GM23338 (cell line): ENCODE data around the gene VAV3. TPM values are rescaled to one million over a fixed set of nuclear protein-coding genes. Genes with fewer than 3 reads are reported as not detected.

Source experiments
- ATAC-seq: fragments of 200-7000 bp; cut with Tn5 transposase; 3 replicates; pipeline ENCODE4 v1.9.1; 2020
- DNase-seq: peaks from one replicate; pipeline ENCODE4 v3.0.0-alpha.2; 2015; ENCODE audit warnings: low spot score
- H2AFZ ChIP-seq: fragments of 200-600 bp; sonication (generic); 2 replicates; pipeline ENCODE4 v1.8.0; 2016; ENCODE audit warnings: antibody characterized with exemption, mild to moderate bottlenecking, moderate library complexity
- H3F3A ChIP-seq: fragments of 200-600 bp; sonication (generic); replicated peaks from 2 replicates; pipeline ENCODE4 v1.8.0; 2017; ENCODE audit warnings: antibody characterized with exemption, mixed run types, low read depth
- H3K27ac ChIP-seq: fragments of 200-600 bp; sonication (generic); 2 replicates; pipeline ENCODE4 v1.6.1; 2016; ENCODE audit warnings: low read depth
- H3K27me3 ChIP-seq: fragments of 200-600 bp; sonication (generic); 2 replicates; pipeline ENCODE4 v1.8.0; 2016; ENCODE audit warnings: mild to moderate bottlenecking, mixed run types, moderate library complexity; ENCODE audit not compliant: insufficient read depth
- H3K36me3 ChIP-seq: fragments of 200-600 bp; sonication (generic); 2 replicates; pipeline ENCODE4 v1.8.0; 2016; ENCODE audit warnings: mild to moderate bottlenecking; ENCODE audit not compliant: insufficient read depth
- H3K4me1 ChIP-seq: fragments of 200-600 bp; sonication (generic); 2 replicates; pipeline ENCODE4 v1.8.0; 2016; ENCODE audit warnings: mild to moderate bottlenecking, moderate library complexity; ENCODE audit not compliant: insufficient read depth
- H3K4me2 ChIP-seq: fragments of 200-600 bp; sonication (generic); 2 replicates; pipeline ENCODE4 v1.7.1; 2017; ENCODE audit warnings: mixed run types
- H3K4me3 ChIP-seq: fragments of 200-600 bp; sonication (generic); 2 replicates; pipeline ENCODE4 v1.6.1; 2016; ENCODE audit warnings: mixed run types
- H3K79me2 ChIP-seq: fragments of 200-600 bp; sonication (generic); replicated peaks from 2 replicates; pipeline ENCODE4 v1.8.0; 2017; ENCODE audit warnings: mild to moderate bottlenecking; ENCODE audit not compliant: insufficient read depth
- H3K9me2 ChIP-seq: fragments of 200-600 bp; sonication (generic); 2 replicates; pipeline ENCODE4 v1.8.0; 2017; ENCODE audit not compliant: insufficient read depth
- H4K20me1 ChIP-seq: fragments of 200-600 bp; sonication (generic); replicated peaks from 2 replicates; pipeline ENCODE4 v1.8.0; 2017; ENCODE audit warnings: mild to moderate bottlenecking; ENCODE audit not compliant: insufficient read depth
- H3K27ac Mint-ChIP-seq: 2 replicates; pipeline ENCODE4 v1.8.0; 2020; ENCODE audit warnings: inconsistent platforms, mild to moderate bottlenecking, moderate library complexity, mixed read lengths
- H3K27me3 Mint-ChIP-seq: 3 replicates; pipeline ENCODE4 v1.8.0; 2022; ENCODE audit warnings: low read depth, mild to moderate bottlenecking, moderate library complexity, mixed read lengths, inconsistent platforms; ENCODE audit not compliant: insufficient read depth, poor library complexity
- H3K36me3 Mint-ChIP-seq: 3 replicates; pipeline ENCODE4 v1.8.0; 2021; ENCODE audit warnings: low read depth, mild to moderate bottlenecking, inconsistent platforms, moderate library complexity, mixed read lengths
- H3K4me1 Mint-ChIP-seq: 3 replicates; pipeline ENCODE4 v1.8.0; 2020; ENCODE audit warnings: mild to moderate bottlenecking, inconsistent platforms, mixed read lengths
- H3K4me3 Mint-ChIP-seq: 3 replicates; pipeline ENCODE4 v1.8.0; 2021; ENCODE audit warnings: moderate library complexity, mild to moderate bottlenecking, inconsistent platforms, mixed read lengths
- H3K9me3 Mint-ChIP-seq: 3 replicates; pipeline ENCODE4 v1.8.0; 2020; ENCODE audit warnings: moderate library complexity, mild to moderate bottlenecking, inconsistent platforms, mixed read lengths
- EZH2 ChIP-seq: fragments of 200-600 bp; sonication (generic); IDR thresholded peaks from one replicate; pipeline ENCODE4 v1.8.0; 2017; ENCODE audit warnings: antibody characterized with exemption, mild to moderate bottlenecking, low read depth; ENCODE audit not compliant: unreplicated experiment
- NANOG ChIP-seq: IDR thresholded peaks from 2 replicates; pipeline ENCODE4 v1.6.1; 2016; ENCODE audit warnings: antibody characterized with exemption, borderline replicate concordance
- POLR2AphosphoS5 ChIP-seq: IDR thresholded peaks from 2 replicates; pipeline ENCODE4 v1.6.1; 2016; ENCODE audit warnings: antibody characterized with exemption, low read depth
- polyA plus RNA-seq: library from polyadenylated mRNA; unstranded; fragments of >200 nt; fragmentation: Nextera tagmentation; extraction: Ambion mirVana; gene quantifications from 2 replicates; pipeline ENCODE4 v1.2.1, GENCODE V29; 2016
- total RNA-seq: library from RNA; depleted of rRNA; stranded (reverse); fragments of >200 nt; shearing (Covaris generic); gene quantifications from 2 replicates; pipeline ENCODE4 v1.2.3, GENCODE V29; 2014
- TF ChIP-seq, protein P1 (sequence below): IDR thresholded peaks from one replicate; pipeline ENCODE4 v1.6.1; 2018; ENCODE audit warnings: antibody characterized with exemption; ENCODE audit not compliant: unreplicated experiment
- TF ChIP-seq, protein P2 (sequence below): fragments of 250-450 bp; sonication (Bioruptor Pico); IDR thresholded peaks from 2 replicates; pipeline ENCODE4 v1.5.0; 2020; ENCODE audit warnings: mild to moderate bottlenecking, moderate library complexity

Gene VAV3
- total and polyA plus RNA-seq, 2 experiments from 2014 or later, result 3.0 to 11.3 TPM

- TF ChIP-seq, protein P1, sequence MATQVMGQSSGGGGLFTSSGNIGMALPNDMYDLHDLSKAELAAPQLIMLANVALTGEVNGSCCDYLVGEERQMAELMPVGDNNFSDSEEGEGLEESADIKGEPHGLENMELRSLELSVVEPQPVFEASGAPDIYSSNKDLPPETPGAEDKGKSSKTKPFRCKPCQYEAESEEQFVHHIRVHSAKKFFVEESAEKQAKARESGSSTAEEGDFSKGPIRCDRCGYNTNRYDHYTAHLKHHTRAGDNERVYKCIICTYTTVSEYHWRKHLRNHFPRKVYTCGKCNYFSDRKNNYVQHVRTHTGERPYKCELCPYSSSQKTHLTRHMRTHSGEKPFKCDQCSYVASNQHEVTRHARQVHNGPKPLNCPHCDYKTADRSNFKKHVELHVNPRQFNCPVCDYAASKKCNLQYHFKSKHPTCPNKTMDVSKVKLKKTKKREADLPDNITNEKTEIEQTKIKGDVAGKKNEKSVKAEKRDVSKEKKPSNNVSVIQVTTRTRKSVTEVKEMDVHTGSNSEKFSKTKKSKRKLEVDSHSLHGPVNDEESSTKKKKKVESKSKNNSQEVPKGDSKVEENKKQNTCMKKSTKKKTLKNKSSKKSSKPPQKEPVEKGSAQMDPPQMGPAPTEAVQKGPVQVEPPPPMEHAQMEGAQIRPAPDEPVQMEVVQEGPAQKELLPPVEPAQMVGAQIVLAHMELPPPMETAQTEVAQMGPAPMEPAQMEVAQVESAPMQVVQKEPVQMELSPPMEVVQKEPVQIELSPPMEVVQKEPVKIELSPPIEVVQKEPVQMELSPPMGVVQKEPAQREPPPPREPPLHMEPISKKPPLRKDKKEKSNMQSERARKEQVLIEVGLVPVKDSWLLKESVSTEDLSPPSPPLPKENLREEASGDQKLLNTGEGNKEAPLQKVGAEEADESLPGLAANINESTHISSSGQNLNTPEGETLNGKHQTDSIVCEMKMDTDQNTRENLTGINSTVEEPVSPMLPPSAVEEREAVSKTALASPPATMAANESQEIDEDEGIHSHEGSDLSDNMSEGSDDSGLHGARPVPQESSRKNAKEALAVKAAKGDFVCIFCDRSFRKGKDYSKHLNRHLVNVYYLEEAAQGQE, result no peak
- TF ChIP-seq NANOG, result no peak
- TF ChIP-seq, protein P2, sequence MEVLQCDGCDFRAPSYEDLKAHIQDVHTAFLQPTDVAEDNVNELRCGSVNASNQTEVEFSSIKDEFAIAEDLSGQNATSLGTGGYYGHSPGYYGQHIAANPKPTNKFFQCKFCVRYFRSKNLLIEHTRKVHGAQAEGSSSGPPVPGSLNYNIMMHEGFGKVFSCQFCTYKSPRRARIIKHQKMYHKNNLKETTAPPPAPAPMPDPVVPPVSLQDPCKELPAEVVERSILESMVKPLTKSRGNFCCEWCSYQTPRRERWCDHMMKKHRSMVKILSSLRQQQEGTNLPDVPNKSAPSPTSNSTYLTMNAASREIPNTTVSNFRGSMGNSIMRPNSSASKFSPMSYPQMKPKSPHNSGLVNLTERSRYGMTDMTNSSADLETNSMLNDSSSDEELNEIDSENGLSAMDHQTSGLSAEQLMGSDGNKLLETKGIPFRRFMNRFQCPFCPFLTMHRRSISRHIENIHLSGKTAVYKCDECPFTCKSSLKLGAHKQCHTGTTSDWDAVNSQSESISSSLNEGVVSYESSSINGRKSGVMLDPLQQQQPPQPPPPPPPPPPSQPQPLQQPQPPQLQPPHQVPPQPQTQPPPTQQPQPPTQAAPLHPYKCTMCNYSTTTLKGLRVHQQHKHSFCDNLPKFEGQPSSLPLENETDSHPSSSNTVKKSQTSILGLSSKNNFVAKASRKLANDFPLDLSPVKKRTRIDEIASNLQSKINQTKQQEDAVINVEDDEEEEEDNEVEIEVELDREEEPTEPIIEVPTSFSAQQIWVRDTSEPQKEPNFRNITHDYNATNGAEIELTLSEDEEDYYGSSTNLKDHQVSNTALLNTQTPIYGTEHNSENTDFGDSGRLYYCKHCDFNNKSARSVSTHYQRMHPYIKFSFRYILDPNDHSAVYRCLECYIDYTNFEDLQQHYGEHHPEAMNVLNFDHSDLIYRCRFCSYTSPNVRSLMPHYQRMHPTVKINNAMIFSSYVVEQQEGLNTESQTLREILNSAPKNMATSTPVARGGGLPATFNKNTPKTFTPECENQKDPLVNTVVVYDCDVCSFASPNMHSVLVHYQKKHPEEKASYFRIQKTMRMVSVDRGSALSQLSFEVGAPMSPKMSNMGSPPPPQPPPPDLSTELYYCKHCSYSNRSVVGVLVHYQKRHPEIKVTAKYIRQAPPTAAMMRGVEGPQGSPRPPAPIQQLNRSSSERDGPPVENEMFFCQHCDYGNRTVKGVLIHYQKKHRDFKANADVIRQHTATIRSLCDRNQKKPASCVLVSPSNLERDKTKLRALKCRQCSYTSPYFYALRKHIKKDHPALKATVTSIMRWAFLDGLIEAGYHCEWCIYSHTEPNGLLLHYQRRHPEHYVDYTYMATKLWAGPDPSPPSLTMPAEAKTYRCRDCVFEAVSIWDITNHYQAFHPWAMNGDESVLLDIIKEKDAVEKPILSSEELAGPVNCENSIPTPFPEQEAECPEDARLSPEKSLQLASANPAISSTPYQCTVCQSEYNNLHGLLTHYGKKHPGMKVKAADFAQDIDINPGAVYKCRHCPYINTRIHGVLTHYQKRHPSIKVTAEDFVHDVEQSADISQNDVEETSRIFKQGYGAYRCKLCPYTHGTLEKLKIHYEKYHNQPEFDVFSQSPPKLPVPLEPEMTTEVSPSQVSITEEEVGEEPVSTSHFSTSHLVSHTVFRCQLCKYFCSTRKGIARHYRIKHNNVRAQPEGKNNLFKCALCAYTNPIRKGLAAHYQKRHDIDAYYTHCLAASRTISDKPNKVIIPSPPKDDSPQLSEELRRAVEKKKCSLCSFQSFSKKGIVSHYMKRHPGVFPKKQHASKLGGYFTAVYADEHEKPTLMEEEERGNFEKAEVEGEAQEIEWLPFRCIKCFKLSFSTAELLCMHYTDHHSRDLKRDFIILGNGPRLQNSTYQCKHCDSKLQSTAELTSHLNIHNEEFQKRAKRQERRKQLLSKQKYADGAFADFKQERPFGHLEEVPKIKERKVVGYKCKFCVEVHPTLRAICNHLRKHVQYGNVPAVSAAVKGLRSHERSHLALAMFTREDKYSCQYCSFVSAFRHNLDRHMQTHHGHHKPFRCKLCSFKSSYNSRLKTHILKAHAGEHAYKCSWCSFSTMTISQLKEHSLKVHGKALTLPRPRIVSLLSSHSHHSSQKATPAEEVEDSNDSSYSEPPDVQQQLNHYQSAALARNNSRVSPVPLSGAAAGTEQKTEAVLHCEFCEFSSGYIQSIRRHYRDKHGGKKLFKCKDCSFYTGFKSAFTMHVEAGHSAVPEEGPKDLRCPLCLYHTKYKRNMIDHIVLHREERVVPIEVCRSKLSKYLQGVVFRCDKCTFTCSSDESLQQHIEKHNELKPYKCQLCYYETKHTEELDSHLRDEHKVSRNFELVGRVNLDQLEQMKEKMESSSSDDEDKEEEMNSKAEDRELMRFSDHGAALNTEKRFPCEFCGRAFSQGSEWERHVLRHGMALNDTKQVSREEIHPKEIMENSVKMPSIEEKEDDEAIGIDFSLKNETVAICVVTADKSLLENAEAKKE (CRISPR knock-in tag), result no peak
Observed at GRCh38 chr1:107829036-107829770, 135.8 kb downstream of the VAV3 start (continued).

- Histone ChIP-seq H3K4me3 (no peak overlapping the region), H2AFZ (no peak overlapping the region), H3K36me3 (no peaks in the 10 kb centered on the region), H3K27ac (no peak overlapping the region), H4K20me1 (no peaks in the 10 kb centered on the region), H3K9me2 (peaks cover 3% of the 10 kb centered on the region; the same call in 1 of the 2 replicates), H3K27me3 (no peaks in the 10 kb centered on the region), H3F3A (no peaks in the 10 kb centered on the region), H3K4me2 (no peak overlapping the region), H3K79me2 (no peaks in the 10 kb centered on the region), H3K4me1 (peaks cover 16% of the 10 kb centered on the region)
- no peaks in the 10 kb centered on the region; the same call in 1 of the 3 replicates for H3K9me3 Mint-ChIP-seq
- DNase-seq (no peak), ATAC-seq (no peak)
- H3K4me1 Mint-ChIP-seq, result peaks cover 20% of the 10 kb centered on the region
- no peak overlapping the region for H3K27ac Mint-ChIP-seq
- H3K36me3 Mint-ChIP-seq, result no peaks in the 10 kb centered on the region
- no peak overlapping the region for H3K4me3 Mint-ChIP-seq
- no peaks in the 10 kb centered on the region for H3K27me3 Mint-ChIP-seq
- TF ChIP-seq, protein P1, result no peak
- TF ChIP-seq EZH2 (no peak), POLR2AphosphoS5 (no peak)
Observed at GRCh38 chr1:107824946-107825345, 140.0 kb downstream of the VAV3 start.
